Measurements from ENCODE around the gene GGCX. TPM values are rescaled to one million over a fixed set of nuclear protein-coding genes. Genes with fewer than 3 reads are reported as not detected.
A peak's percentile ranks its signal among the peaks of the same experiment; 100 is the strongest.

GGCX gene
- total and polyA plus RNA-seq, 9 of the 15 experiments (the other 6 are each of a cell fraction or from before 2014, with no cell fraction given), result 14.4 to 47.1 (median 28.1) TPM

DNA sequence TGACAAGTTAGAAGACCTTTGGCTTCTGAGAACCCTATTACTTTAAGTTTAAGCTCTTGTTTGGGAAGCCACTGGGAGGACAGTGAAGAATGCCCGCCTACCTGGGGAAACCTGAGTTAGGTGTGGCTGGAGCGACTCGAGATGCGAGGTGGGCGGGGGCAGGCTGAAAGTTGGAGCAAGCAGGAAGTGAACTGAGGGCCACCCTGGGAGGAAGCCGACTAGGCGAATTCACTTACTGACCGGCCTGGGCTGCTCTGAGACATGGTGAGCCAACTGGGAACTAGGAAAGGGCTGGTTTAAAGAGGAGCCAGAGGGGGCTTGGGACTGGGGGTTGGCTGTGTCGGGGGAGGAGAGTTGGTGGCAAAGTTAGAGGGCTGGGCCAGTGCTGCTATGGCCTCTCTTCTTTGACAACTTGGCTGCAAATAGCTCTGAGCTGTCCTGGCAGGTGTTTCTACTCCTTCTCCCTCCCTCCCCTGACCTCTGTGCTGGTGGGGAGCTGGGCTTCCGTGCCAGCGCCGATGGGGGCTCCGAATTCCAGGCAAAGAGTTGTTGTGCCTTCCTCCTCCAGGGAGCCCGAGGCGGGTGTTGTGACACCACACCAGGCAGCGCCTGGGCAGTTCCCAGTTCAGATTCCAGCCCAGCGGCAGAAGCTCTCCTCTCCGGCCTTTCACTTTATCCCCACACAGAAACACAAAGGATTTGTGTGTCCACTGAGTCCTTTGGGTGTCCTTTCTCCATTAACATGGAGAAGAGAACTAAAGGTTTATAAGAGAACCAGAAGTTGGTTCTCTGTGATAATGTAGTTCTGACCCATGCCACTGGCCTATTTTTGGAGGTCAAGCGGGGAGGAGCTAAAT lies 16.3 kb upstream of the GGCX start, which contains the start of gene VAMP8 (continued):
- TF ChIP-seq SREBF2 (CRISPR knock-in tag; IDR thresholded peaks at IDR 0.05), result no peak
- TF ChIP-seq BRF1 (IDR thresholded peaks at IDR 0.05; ENCODE audit: borderline replicate concordance, extremely low read depth, insufficient read length), result no peak
- peak in 1 of 2 experiments; percentile 37; a peak in 2 of 4 replicates for TF ChIP-seq SIN3A (IDR thresholded peaks at IDR 0.05; ENCODE audit: borderline replicate concordance in 2 of 2, control insufficient read depth in 1 of 2, low read depth in 2 of 2, low read length in 2 of 2)
- TF ChIP-seq KHSRP (IDR thresholded peaks at IDR 0.05), result no peak
- no peak for TF ChIP-seq RNF2 (IDR thresholded peaks at IDR 0.05)
- TF ChIP-seq E2F4 (CRISPR knock-in tag; IDR thresholded peaks at IDR 0.05; ENCODE audit: low read depth), result no peak
- no peak for TF ChIP-seq KLF10 (CRISPR knock-in tag; IDR thresholded peaks at IDR 0.05)
- peak; percentile 72 for TF ChIP-seq ETS1 (conservative IDR thresholded peaks at IDR 0.05; ENCODE audit: control insufficient read depth, low read depth, low read length)
- no peak for TF ChIP-seq NR3C1 (CRISPR knock-in tag; IDR thresholded peaks at IDR 0.05)
- peak; percentile 58 for TF ChIP-seq POLR2B (IDR thresholded peaks at IDR 0.05; ENCODE audit: low read depth, partially characterized antibody)
- TF ChIP-seq NR2F6 (CRISPR knock-in tag; IDR thresholded peaks at IDR 0.05), result no peak
- no peak for TF ChIP-seq FOXM1 (IDR thresholded peaks at IDR 0.05; ENCODE audit: low read depth)
- TF ChIP-seq FOXM1 (CRISPR knock-in tag; IDR thresholded peaks at IDR 0.05; ENCODE audit: low read depth), result no peak
- TF ChIP-seq, protein P1, sequence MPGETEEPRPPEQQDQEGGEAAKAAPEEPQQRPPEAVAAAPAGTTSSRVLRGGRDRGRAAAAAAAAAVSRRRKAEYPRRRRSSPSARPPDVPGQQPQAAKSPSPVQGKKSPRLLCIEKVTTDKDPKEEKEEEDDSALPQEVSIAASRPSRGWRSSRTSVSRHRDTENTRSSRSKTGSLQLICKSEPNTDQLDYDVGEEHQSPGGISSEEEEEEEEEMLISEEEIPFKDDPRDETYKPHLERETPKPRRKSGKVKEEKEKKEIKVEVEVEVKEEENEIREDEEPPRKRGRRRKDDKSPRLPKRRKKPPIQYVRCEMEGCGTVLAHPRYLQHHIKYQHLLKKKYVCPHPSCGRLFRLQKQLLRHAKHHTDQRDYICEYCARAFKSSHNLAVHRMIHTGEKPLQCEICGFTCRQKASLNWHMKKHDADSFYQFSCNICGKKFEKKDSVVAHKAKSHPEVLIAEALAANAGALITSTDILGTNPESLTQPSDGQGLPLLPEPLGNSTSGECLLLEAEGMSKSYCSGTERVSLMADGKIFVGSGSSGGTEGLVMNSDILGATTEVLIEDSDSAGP (CRISPR knock-in tag; IDR thresholded peaks at IDR 0.05), result no peak
- TF ChIP-seq, protein P2, sequence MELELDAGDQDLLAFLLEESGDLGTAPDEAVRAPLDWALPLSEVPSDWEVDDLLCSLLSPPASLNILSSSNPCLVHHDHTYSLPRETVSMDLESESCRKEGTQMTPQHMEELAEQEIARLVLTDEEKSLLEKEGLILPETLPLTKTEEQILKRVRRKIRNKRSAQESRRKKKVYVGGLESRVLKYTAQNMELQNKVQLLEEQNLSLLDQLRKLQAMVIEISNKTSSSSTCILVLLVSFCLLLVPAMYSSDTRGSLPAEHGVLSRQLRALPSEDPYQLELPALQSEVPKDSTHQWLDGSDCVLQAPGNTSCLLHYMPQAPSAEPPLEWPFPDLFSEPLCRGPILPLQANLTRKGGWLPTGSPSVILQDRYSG (tag; conservative IDR thresholded peaks at IDR 0.05; ENCODE audit: low read depth), result no peak
- TF ChIP-seq, protein P3, sequence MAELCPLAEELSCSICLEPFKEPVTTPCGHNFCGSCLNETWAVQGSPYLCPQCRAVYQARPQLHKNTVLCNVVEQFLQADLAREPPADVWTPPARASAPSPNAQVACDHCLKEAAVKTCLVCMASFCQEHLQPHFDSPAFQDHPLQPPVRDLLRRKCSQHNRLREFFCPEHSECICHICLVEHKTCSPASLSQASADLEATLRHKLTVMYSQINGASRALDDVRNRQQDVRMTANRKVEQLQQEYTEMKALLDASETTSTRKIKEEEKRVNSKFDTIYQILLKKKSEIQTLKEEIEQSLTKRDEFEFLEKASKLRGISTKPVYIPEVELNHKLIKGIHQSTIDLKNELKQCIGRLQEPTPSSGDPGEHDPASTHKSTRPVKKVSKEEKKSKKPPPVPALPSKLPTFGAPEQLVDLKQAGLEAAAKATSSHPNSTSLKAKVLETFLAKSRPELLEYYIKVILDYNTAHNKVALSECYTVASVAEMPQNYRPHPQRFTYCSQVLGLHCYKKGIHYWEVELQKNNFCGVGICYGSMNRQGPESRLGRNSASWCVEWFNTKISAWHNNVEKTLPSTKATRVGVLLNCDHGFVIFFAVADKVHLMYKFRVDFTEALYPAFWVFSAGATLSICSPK (IDR thresholded peaks at IDR 0.05; ENCODE audit: borderline replicate concordance), result no peak
- TF ChIP-seq ARID3B (CRISPR knock-in tag; IDR thresholded peaks at IDR 0.05; ENCODE audit: borderline replicate concordance), result no peak
- TF ChIP-seq TRIM28 (IDR thresholded peaks at IDR 0.05), result no peak
- TF ChIP-seq CREBBP (IDR thresholded peaks at IDR 0.05; ENCODE audit: low read depth, low read length), result no peak

All from K562 (cell line).